GM18870 (cell line): ENCODE measurements around the gene DHX38.
A peak's percentile ranks its signal among the peaks of the same experiment; 100 is the strongest.

ENCODE experiments used
- ATAC-seq: cut with Tn5 transposase; IDR thresholded peaks from one replicate; pipeline ENCODE4 v1.9.1; 2021; ENCODE audit warnings: moderate library complexity; ENCODE audit not compliant: unreplicated experiment

The DHX38 gene

DNA sequence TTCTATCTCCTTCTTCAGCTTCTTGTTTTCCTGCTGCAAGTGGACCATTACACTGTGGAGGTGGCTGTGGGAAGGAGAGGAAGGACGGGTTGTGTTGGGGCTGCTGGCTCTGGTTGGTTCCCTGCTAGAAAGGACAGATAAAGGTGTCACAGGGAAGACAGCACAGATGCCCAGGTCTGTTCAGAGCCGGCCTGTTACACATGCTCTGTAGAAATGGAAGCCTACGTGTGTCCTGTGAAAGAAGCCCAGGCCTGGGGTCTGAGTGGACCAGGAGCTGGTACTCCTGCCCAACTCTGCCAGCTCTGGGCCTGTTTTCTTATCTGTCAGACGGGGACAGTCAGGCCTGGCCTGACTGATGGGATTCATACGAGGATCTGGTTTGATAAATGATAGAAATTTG, 26.4 kb downstream of the DHX38 start:
- no peak for ATAC-seq

- no peak for ATAC-seq
These were observed 28.7 kb downstream of the DHX38 start for GRCh38 chr16:72122308-72122707.

- no peak for ATAC-seq
These were observed 29.3 kb downstream of the DHX38 start for GRCh38 chr16:72122916-72123315.

DNA sequence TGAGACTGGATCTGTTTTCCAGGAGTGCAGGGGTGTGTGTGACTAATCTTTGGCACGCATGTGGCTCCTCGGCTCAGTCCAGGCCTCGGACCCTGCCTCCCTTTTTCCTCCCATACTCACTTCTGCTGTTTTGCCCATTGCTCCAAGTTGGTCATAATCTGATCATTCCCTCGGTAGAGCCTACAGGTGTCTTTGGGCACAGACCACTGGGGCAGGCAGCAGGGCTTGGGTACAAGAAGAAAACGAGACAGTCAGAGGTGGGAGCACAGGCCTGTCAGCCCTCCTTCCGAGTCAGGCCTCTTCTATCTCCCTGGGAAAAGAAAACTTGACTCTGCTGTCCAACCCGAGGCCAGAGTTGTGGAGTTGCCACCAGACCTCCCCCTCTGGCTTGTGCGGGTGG, 29.8 kb downstream of the DHX38 start:
- ATAC-seq = no peak

GRCh38 chr16:72124148-72124547, 30.5 kb downstream of the DHX38 start:
- ATAC-seq = no peak

- peak; percentile 52 for ATAC-seq
These were observed 31.4 kb downstream of the DHX38 start for GRCh38 chr16:72124761-72125634.

DNA sequence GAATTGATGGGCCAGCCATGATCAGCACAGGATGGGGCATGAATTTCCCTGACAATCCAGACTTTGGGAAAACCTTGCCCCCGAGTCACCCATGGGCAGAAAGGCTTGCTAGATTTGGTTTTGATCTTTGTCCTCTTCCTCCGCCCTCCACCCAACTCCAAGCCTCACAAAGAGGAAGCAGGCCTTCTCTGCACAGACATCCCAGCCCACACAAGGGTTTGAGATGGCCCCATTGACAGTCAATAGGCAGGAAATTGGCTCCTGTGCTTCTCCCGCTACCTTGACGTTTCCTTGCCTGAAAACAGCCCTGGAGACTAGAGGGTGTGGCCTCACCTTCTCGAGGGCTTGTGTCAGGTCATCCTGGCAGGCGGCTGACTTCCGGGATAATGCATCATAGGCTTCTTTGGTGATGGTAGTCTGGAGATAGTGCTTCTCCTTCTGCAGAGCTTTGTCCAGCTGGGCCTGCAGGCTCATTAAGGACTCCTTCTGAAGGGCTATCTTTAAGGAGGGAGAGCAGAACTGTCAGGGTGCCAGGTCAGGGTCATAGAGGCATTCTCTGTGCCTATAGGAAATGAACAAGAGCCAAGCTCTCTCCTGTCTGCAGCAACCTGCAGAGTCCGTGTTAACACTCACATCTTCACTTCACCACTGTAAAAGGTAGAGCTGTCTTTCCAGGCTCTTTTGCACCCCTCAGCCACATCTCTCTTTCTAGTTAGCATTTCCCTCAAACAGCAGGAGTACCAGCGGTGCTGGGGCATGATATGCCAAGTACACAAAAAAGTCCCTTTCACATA, 32.2 kb downstream of the DHX38 start:
- no peak for ATAC-seq

GRCh38 chr16:72126429-72126765, 32.8 kb downstream of the DHX38 start:
- ATAC-seq = no peak

- ATAC-seq = no peak
These were observed 35.1 kb downstream of the DHX38 start for GRCh38 chr16:72128701-72129100.

DNA sequence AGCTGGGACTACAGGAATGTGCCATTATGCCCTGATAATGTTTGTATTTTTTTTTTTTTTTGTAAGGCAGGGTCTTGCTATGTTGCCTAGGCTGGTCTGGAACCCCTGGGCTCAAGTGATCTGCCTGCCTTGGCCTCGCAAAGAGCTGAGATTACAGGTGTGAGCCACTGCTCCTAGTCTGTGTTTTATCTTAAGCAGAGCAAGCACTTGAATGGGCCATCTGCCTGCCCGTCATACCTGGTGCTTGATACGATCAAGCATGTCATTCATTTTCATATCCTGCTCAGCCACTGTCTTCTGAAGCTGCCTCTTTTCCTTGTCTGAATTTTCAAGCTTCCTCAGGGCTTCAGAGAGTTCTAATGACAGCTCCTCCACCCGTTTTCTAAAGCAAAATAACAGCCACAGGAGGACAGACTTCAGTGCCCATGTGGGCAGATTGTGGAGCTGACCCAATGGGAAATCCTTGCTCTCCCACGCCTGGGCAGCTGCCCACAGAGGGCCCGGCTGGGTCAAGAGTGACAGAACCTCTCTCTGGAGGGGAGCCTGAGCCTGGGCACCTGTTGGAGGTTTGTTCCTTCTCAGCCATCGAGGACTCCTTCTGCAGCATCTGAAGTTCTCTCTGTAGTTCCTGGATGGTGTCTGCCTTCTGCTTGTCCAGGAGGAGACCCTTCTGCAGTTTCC, 36.5 kb downstream of the DHX38 start:
- no peak for ATAC-seq

GRCh38 chr16:72131036-72131435, 37.4 kb downstream of the DHX38 start:
- no peak for ATAC-seq

DNA sequence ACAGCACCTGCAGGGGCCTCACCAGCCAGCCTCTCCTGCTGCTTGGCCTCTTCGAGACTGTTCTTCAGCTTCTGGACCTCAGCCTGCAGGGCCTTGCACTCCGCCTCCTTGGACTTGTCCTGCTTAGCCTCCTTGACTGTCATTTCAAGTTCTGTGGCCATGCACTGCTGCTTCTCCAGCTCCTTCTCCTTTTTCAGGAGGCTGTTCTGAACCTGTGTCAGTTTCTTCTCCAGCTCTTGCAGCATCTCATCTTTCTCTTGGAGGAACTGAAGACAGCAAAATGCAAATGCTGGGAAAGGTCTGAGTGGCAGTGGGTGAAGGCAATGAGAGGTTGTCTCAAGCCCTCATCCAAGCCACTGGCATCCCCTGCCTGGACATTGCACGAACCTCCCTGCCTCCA, 39.1 kb downstream of the DHX38 start:
- no peak for ATAC-seq

DNA sequence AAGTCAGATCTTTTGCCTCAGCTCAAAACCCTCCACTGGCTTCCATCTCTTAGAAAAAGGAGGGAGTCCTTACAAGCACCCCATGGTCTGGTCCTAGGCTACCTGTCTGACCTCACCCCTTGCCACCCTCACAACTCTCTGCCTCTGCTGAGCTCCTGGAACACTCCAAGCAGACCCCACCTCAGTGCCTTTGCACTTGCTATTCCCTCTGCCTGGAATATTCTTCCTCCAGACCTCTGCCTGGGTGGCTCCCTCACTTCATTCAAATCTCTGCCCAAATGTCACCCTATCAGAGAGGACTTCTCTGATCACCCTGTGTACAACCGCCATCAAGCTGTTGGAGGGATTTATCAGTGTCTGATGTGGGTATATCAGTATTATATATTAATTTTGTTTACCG, 40.9 kb downstream of the DHX38 start:
- ATAC-seq = no peak

GRCh38 chr16:72137380-72138063, 43.9 kb downstream of the DHX38 start:
- ATAC-seq = no peak

DNA sequence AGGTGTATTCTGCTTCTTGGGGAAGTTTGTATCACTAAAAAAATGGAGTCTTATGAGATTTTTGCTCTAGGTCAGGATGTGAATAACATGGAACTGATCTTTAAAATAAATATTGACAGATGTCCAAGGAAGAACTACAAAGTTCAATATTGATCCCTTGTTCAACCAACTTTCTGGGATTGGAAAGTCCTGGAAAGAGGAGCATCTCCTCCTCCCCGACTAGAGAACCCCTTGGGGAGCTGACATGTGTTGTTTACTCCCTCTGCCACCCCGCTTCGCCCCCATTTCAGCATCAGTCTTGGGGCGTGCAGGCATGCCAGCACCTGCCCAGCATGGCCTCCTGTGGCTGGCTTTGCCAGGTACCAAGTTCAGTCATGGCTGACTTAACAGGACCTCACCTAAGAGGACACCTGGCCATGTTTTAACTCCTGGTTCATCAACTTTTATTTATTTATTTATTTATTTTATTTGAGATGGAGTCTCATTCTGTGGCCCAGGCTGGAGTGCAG, 44.5 kb downstream of the DHX38 start:
- no peak for ATAC-seq

DNA sequence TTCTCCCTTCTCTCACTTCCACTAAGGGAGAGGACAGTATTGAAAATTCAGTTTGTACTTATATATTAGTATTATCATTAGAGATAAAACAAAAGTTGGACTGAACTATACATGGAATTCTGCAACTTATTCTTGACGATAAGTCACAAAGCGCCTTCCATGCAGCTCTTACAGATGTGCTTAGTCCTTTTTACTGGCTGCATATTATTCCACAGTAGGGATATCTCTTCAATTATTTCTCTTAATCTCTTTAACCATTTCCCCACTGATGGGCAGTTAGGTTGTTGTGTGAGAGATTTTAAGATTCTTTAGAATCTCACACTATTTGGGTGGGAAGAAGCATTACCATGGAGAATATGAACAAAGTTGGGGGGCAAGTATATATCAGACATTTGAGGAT, 46.3 kb downstream of the DHX38 start:
- ATAC-seq = no peak

DNA sequence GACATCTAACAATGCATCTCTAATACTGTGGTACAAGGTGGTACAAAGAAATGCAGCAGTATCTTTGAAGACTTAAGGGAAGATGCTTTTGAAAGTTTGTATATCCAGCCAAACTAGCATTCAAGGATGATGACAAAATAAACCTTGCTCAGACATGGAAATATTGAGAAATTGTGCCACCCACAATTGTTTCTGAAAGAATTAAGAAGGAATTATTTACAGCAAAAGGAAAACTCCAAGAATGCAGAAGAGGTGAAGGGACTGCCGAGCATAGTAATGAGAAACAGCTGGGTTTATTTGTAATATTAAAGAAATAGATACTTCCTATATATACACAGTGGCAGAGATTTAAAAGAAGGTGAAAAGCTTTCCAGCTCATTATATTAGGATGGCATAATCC, 48.8 kb downstream of the DHX38 start:
- ATAC-seq = no peak

DNA sequence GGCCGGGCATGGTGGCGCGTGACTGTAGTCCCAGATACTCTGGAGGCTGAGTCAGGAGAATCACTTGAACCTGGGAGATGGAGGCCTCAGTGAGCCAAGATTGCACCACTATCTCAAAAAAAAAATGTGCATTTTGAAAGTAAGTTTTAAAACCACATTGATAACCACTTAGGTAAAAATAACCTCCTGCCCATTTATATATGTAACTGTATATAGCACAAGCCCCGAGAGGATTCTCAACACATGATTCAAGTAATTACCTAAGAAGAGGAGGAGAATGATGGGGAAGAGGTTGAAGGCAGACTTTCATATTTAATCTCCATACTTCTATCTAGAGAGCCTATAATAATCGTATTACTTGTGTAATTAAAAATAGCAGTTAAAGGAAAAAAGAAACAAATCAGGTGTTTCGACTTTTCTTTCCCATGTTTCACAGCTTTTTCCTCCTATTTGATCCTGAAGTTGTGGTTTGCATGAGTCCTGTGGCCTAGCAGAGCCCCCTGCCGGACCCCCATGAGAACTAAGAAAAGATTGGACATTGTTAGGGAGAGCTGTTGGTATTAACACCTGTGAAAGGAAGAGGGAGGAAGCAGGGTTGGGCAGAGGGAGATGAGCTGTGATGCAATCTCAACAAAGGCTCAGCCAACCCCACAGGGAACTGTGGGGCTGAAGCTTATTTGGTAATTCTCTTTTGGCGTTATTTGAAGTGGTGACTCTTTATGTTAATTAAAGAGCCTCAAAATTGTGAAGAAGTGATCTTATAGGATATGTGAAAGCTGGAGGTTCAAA, 56.2 kb downstream of the DHX38 start:
- no peak for ATAC-seq

- no peak for ATAC-seq
These were observed 65.7 kb downstream of the DHX38 start for GRCh38 chr16:72159386-72159785.

GRCh38 chr16:72159801-72160200, 66.2 kb downstream of the DHX38 start:
- ATAC-seq = no peak
